K562 (cell line): ENCODE results near the gene RBM18. TPM values are rescaled to one million over a fixed set of nuclear protein-coding genes. Genes with fewer than 3 reads are reported as not detected.

Experiments
- CEBPB ChIP-seq: fragments of 450-650 bp; IDR thresholded peaks from 2 replicates; pipeline ENCODE4 v1.6.1; 2016; ENCODE audit warnings: missing genetic modification characterization, missing compliant biosample characterization
- FOXK1 ChIP-seq: sonication (generic); formaldehyde crosslinking; IDR thresholded peaks from 2 replicates; pipeline ENCODE4 v1.8.0; 2022; ENCODE audit warnings: missing genetic modification reagents, mild to moderate bottlenecking, borderline replicate concordance
- GATA2 ChIP-seq: sonication (generic); formaldehyde crosslinking; IDR thresholded peaks from 2 replicates; pipeline ENCODE4 v1.4.0; 2020; ENCODE audit warnings: mild to moderate bottlenecking, missing genetic modification reagents
- KAT2B ChIP-seq: IDR thresholded peaks from one replicate; pipeline ENCODE4 v1.6.1; 2012; ENCODE audit warnings: low read depth, mild to moderate bottlenecking, control low read depth, inconsistent platforms, low read length, moderate library complexity
- KDM2B ChIP-seq: fragments of 250-450 bp; sonication (Bioruptor Pico); IDR thresholded peaks from 2 replicates; pipeline ENCODE4 v1.8.0; 2021; ENCODE audit warnings: mild to moderate bottlenecking, moderate library complexity
- KLF16 ChIP-seq: IDR thresholded peaks from 2 replicates; pipeline ENCODE4 v1.6.1; 2016; ENCODE audit warnings: antibody characterized with exemption
- MECOM ChIP-seq: fragments of 250-450 bp; sonication (Bioruptor Pico); IDR thresholded peaks from 2 replicates; pipeline ENCODE4 v1.8.0; 2022; ENCODE audit warnings: inconsistent platforms
- MED1 ChIP-seq: sonication (generic); formaldehyde crosslinking; IDR thresholded peaks from 2 replicates; pipeline ENCODE4 v1.8.1; 2023; ENCODE audit warnings: missing genetic modification reagents, borderline replicate concordance
- MIER1 ChIP-seq: fragments of 450-650 bp; IDR thresholded peaks from 2 replicates; pipeline ENCODE4 v1.6.1; 2016; ENCODE audit warnings: antibody characterized with exemption, mild to moderate bottlenecking, low read depth
- NCOA4 ChIP-seq: fragments of 450-650 bp; IDR thresholded peaks from 2 replicates; pipeline ENCODE4 v1.6.1; 2018; ENCODE audit warnings: mild to moderate bottlenecking; ENCODE audit not compliant: partially characterized antibody
- NEUROD1 ChIP-seq: fragments of 150-350 bp; IDR thresholded peaks from 2 replicates; pipeline ENCODE4 v1.6.1; 2014; ENCODE audit warnings: borderline replicate concordance, low read length, low read depth; ENCODE audit not compliant: partially characterized antibody
- NFE2L1 ChIP-seq: fragments of 450-650 bp; IDR thresholded peaks from 2 replicates; pipeline ENCODE4 v1.6.1; 2016; ENCODE audit warnings: missing genetic modification characterization, low read depth, mild to moderate bottlenecking, missing compliant biosample characterization, moderate library complexity, borderline replicate concordance
- NUFIP1 ChIP-seq: fragments of 450-650 bp; IDR thresholded peaks from 2 replicates; pipeline ENCODE4 v1.6.1; 2018; ENCODE audit not compliant: partially characterized antibody
- RHOXF2B ChIP-seq: fragments of 250-450 bp; sonication (Bioruptor Pico); conservative IDR thresholded peaks from 2 replicates; pipeline ENCODE4 v1.5.1; 2021
- SETDB1 ChIP-seq: IDR thresholded peaks from one replicate; pipeline ENCODE4 v1.6.1; 2012; ENCODE audit warnings: low read length, control low read depth, inconsistent platforms
- SIX5 ChIP-seq, 2 experiments: IDR thresholded peaks; 2 replicates each; pipeline ENCODE4 v1.6.1; 2011; ENCODE audit warnings: low read length in 2 of 2, borderline replicate concordance in 1 of 2, low read depth in 1 of 2, mild to moderate bottlenecking in 1 of 2, moderate library complexity in 1 of 2; ENCODE audit not compliant: insufficient read depth in 1 of 2
- ZNF175 ChIP-seq: fragments of 200-800 bp; sonication (Bioruptor generic); IDR thresholded peaks from 2 replicates; pipeline ENCODE4 v1.6.1; 2016; ENCODE audit warnings: low read depth, mild to moderate bottlenecking, missing genetic modification characterization, missing compliant biosample characterization
- ZNF263 ChIP-seq: sonication (generic); formaldehyde crosslinking; IDR thresholded peaks from 2 replicates; pipeline ENCODE4 v1.8.0; 2022; ENCODE audit warnings: mild to moderate bottlenecking, missing genetic modification reagents, borderline replicate concordance
- ZNF696 ChIP-seq: fragments of 250-450 bp; sonication (Bioruptor Pico); conservative IDR thresholded peaks from 2 replicates; pipeline ENCODE4 v1.4.0; 2020; ENCODE audit warnings: mild to moderate bottlenecking, moderate library complexity
- ZNF75A ChIP-seq: fragments of 450-650 bp; formaldehyde crosslinking; IDR thresholded peaks from 2 replicates; pipeline ENCODE4 v1.4.0; 2020; ENCODE audit warnings: mild to moderate bottlenecking
- ZSCAN32 ChIP-seq: fragments of 450-650 bp; formaldehyde crosslinking; IDR thresholded peaks from 2 replicates; pipeline ENCODE4 v1.4.0; 2020; ENCODE audit warnings: mild to moderate bottlenecking, moderate library complexity
- polyA plus RNA-seq, 8 experiments: library from polyadenylated mRNA; depleted of rRNA in 4 of 8; stranded (reverse) in 5 of 8; unstranded in 3 of 8; fragments of >200 nt; fragmentation: Nextera tagmentation in 2 of 8; fragmentation: Illumina TruSeq in 1 of 8; extraction: Ambion mirVana in 2 of 8; extraction: Trizol in 1 of 8; gene quantifications; 2 replicates each; pipeline versions ENCODE4 v1.2.1 to v1.2.3, GENCODE V29; 2011 to 2014; ENCODE audit warnings: inconsistent platforms in 1 of 8, missing spikeins in 1 of 8
- total RNA-seq, 7 experiments: library from RNA; depleted of rRNA in 6 of 7; stranded (reverse); fragments of >200 nt in 6 of 7; fragmentation: Illumina TruSeq in 2 of 7; extraction: Trizol in 2 of 7; gene quantifications; 2 replicates each; pipeline versions ENCODE4 v1.2.1 to v1.2.3, GENCODE V29; 2011 to 2021; ENCODE audit warnings: low replicate concordance in 1 of 7
- TF ChIP-seq, protein P1 (sequence below): fragments of 250-450 bp; sonication (Bioruptor Pico); IDR thresholded peaks from 2 replicates; pipeline ENCODE4 v1.4.0; 2020
- TF ChIP-seq, protein P2 (sequence below): sonication (generic); formaldehyde crosslinking; IDR thresholded peaks from 2 replicates; pipeline ENCODE4 v1.8.1; 2022; ENCODE audit warnings: missing genetic modification reagents

Gene RBM18
- total and polyA plus RNA-seq, 9 of the 15 experiments (the other 6 are each of a cell fraction or from before 2014, with no cell fraction given): 7.9 to 86.3 (median 34.0) TPM

GRCh38 chr9:122264360-122265148 lies at the start of gene RBM18, which contains the start of gene MRRF (continued):
- TF ChIP-seq, protein P1, sequence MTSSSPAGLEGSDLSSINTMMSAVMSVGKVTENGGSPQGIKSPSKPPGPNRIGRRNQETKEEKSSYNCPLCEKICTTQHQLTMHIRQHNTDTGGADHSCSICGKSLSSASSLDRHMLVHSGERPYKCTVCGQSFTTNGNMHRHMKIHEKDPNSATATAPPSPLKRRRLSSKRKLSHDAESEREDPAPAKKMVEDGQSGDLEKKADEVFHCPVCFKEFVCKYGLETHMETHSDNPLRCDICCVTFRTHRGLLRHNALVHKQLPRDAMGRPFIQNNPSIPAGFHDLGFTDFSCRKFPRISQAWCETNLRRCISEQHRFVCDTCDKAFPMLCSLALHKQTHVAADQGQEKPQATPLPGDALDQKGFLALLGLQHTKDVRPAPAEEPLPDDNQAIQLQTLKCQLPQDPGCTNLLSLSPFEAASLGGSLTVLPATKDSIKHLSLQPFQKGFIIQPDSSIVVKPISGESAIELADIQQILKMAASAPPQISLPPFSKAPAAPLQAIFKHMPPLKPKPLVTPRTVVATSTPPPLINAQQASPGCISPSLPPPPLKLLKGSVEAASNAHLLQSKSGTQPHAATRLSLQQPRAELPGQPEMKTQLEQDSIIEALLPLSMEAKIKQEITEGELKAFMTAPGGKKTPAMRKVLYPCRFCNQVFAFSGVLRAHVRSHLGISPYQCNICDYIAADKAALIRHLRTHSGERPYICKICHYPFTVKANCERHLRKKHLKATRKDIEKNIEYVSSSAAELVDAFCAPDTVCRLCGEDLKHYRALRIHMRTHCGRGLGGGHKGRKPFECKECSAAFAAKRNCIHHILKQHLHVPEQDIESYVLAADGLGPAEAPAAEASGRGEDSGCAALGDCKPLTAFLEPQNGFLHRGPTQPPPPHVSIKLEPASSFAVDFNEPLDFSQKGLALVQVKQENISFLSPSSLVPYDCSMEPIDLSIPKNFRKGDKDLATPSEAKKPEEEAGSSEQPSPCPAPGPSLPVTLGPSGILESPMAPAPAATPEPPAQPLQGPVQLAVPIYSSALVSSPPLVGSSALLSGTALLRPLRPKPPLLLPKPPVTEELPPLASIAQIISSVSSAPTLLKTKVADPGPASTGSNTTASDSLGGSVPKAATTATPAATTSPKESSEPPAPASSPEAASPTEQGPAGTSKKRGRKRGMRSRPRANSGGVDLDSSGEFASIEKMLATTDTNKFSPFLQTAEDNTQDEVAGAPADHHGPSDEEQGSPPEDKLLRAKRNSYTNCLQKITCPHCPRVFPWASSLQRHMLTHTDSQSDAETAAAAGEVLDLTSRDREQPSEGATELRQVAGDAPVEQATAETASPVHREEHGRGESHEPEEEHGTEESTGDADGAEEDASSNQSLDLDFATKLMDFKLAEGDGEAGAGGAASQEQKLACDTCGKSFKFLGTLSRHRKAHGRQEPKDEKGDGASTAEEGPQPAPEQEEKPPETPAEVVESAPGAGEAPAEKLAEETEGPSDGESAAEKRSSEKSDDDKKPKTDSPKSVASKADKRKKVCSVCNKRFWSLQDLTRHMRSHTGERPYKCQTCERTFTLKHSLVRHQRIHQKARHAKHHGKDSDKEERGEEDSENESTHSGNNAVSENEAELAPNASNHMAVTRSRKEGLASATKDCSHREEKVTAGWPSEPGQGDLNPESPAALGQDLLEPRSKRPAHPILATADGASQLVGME (CRISPR knock-in tag): no peak
- TF ChIP-seq CEBPB (tag): no peak
- 0 out of 2 replicates have a peak, but pooled peaks have one; percentile 8 for TF ChIP-seq ZNF175 (CRISPR knock-in tag)
- no peak for TF ChIP-seq ZNF263 (CRISPR knock-in tag)
- no peak for TF ChIP-seq NFE2L1
- no peak for TF ChIP-seq MECOM (CRISPR knock-in tag)
- TF ChIP-seq FOXK1 (CRISPR knock-in tag): no peak
- no peak for TF ChIP-seq KLF16
- TF ChIP-seq RHOXF2B (CRISPR knock-in tag): no peak
- no peak for TF ChIP-seq ZNF696 (CRISPR knock-in tag)
- peak; percentile 23 to 25; a peak in 1 of 4 replicates for TF ChIP-seq SIX5 (IDR thresholded peaks at IDR 0.05; ENCODE audit: borderline replicate concordance in 1 of 2, insufficient read depth in 1 of 2, low read depth in 1 of 2, low read length in 2 of 2)
- TF ChIP-seq NEUROD1: peak; percentile 9
- TF ChIP-seq NCOA4: no peak
- TF ChIP-seq KDM2B: no peak
- TF ChIP-seq ZNF75A (CRISPR knock-in tag): no peak
- TF ChIP-seq MIER1: no peak
- TF ChIP-seq GATA2: no peak
- no peak for TF ChIP-seq ZSCAN32
- TF ChIP-seq SETDB1: peak; percentile 63
- TF ChIP-seq, protein P2, sequence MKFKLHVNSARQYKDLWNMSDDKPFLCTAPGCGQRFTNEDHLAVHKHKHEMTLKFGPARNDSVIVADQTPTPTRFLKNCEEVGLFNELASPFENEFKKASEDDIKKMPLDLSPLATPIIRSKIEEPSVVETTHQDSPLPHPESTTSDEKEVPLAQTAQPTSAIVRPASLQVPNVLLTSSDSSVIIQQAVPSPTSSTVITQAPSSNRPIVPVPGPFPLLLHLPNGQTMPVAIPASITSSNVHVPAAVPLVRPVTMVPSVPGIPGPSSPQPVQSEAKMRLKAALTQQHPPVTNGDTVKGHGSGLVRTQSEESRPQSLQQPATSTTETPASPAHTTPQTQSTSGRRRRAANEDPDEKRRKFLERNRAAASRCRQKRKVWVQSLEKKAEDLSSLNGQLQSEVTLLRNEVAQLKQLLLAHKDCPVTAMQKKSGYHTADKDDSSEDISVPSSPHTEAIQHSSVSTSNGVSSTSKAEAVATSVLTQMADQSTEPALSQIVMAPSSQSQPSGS (CRISPR knock-in tag): no peak; the same call in 1 of the 2 replicates
- TF ChIP-seq NUFIP1: no peak
- TF ChIP-seq MED1 (CRISPR knock-in tag): no peak
- TF ChIP-seq KAT2B: no peak
